Measurements from ENCODE around the gene TADA2B. TPM values are rescaled to one million over a fixed set of nuclear protein-coding genes. Genes with fewer than 3 reads are reported as not detected.

Gene TADA2B
- total RNA-seq, 4 donors from 2014 or later: 13.3 to 27.3 (median 16.5) TPM

- 81 to 88% methylated on average over 6 of the region's 6 CpGs for WGBS, 2 donors
- peaks cover 7 to 92% (median 24%) of the 10 kb centered on the region in 3 donors for H3K36me3 ChIP-seq
- DNase-seq (ENCODE audit: low spot score in 2 of 2): no peak
- H3K4me1 ChIP-seq: no peaks in the 10 kb centered on the region
- H3K9me3 ChIP-seq: no peaks in the 10 kb centered on the region
- H3K4me3 ChIP-seq: no peak overlapping the region
- TF ChIP-seq POLR2A (IDR thresholded peaks at IDR 0.05): no peak
- no peak for TF ChIP-seq EP300 (IDR thresholded peaks at IDR 0.05)
- TF ChIP-seq, protein P1, sequence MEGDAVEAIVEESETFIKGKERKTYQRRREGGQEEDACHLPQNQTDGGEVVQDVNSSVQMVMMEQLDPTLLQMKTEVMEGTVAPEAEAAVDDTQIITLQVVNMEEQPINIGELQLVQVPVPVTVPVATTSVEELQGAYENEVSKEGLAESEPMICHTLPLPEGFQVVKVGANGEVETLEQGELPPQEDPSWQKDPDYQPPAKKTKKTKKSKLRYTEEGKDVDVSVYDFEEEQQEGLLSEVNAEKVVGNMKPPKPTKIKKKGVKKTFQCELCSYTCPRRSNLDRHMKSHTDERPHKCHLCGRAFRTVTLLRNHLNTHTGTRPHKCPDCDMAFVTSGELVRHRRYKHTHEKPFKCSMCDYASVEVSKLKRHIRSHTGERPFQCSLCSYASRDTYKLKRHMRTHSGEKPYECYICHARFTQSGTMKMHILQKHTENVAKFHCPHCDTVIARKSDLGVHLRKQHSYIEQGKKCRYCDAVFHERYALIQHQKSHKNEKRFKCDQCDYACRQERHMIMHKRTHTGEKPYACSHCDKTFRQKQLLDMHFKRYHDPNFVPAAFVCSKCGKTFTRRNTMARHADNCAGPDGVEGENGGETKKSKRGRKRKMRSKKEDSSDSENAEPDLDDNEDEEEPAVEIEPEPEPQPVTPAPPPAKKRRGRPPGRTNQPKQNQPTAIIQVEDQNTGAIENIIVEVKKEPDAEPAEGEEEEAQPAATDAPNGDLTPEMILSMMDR (IDR thresholded peaks at IDR 0.05): no peak
- no peaks in the 10 kb centered on the region for H3K27me3 ChIP-seq
- no peak overlapping the region for H3K27ac ChIP-seq
These were observed 25.6 kb upstream of the TADA2B start for GRCh38 chr4:7017446-7018048.

DNA sequence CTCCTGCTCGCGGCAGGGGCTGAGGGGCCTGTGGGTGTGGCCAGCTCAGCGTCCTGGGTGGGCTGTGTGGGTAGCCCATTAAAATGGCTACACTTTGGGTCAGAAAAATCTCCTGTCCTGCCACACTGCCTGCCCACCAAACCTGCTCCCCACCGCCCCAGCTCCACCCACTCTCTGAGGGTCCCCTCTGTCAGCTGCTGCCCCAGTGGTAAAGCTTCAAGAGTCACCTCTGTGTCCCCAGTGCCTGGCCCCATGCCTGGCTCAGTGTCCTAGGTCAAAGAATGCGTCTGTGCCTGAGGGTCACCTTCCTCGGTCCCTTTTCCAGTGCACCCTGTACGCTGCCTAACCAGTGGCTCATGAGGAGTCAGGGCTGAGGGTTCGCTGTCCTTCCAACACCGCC, 24.9 kb upstream of the TADA2B start:
- Histone ChIP-seq H3K36me3 (peaks cover 7 to 93% (median 18%) of the 10 kb centered on the region in 3 donors), H3K4me3 (no peak overlapping the region), H3K27ac (no peak overlapping the region), H3K4me1 (no peaks in the 10 kb centered on the region), H3K9me3 (no peaks in the 10 kb centered on the region), H3K27me3 (no peaks in the 10 kb centered on the region)
- TF ChIP-seq EP300 (IDR thresholded peaks at IDR 0.05) (no peak), POLR2A (IDR thresholded peaks at IDR 0.05) (no peak)
- TF ChIP-seq, protein P1 (IDR thresholded peaks at IDR 0.05): no peak
- no peak for DNase-seq (ENCODE audit: low spot score in 2 of 2)
- 83 to 93% methylated on average over 9 of the region's 9 CpGs for WGBS, 2 donors

DNA sequence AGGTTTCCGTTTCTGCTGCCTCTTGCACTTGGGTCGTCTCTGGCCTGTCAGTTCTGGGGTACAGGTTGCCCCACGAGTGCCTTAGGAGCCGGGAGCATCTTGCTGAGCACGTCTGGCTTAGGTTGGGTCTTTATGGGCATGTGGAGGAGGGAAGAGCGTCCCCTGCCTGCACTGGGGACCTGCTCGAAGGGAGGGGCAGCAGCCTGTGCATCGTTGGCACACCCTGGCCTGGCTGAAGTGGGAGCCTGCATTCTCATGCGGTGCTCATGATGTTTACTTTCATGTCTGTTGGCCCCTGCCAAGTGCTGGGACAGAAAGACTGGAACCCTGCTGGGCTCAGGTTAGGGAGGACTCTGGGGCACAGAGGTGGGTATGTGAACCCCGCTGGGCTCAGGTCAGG, 23.8 kb upstream of the TADA2B start:
- DNase-seq (ENCODE audit: low spot score in 2 of 2): no peak
- Histone ChIP-seq H3K4me3 (no peak overlapping the region), H3K4me1 (no peaks in the 10 kb centered on the region), H3K27ac (no peak overlapping the region), H3K9me3 (no peaks in the 10 kb centered on the region), H3K27me3 (no peaks in the 10 kb centered on the region), H3K36me3 (peaks cover 3 to 95% (median 15%) of the 10 kb centered on the region in 3 donors)
- no peak for TF ChIP-seq POLR2A (IDR thresholded peaks at IDR 0.05)
- no peak for TF ChIP-seq EP300 (IDR thresholded peaks at IDR 0.05)
- TF ChIP-seq, protein P1 (IDR thresholded peaks at IDR 0.05): no peak
- WGBS, 2 donors: 83 to 91% methylated on average over 6 to 10 of the region's 10 CpGs

DNA sequence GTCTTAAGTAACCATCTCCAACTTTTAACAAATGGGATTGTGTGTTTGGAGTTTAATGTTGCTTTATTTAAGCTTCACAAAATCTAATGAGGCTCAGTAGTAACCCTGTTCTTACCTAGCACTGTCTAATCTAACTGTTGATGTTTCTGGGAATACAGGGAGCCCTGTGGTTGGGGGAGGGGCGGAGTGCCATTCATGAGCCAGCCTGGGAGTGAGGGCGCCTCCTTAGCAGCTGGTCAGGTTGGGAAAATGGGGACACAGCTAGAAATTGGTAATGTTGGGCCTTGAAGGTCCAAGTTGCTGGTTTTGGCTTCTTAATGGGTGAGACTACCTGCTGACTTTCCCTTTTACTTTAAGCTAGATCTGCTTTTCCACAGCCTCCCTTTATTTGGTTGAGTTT, 22.9 kb upstream of the TADA2B start:
- no peaks in the 10 kb centered on the region for H3K27me3 ChIP-seq
- no peaks in the 10 kb centered on the region for H3K9me3 ChIP-seq
- no peak overlapping the region for H3K27ac ChIP-seq
- 84 to 98% methylated on average over 2 of the region's 2 CpGs for WGBS, 2 donors
- peaks cover 2 to 95% (median 9%) of the 10 kb centered on the region in 3 donors for H3K36me3 ChIP-seq
- no peak overlapping the region for H3K4me3 ChIP-seq
- no peak for DNase-seq (ENCODE audit: low spot score in 2 of 2)
- TF ChIP-seq EP300 (IDR thresholded peaks at IDR 0.05): no peak
- TF ChIP-seq POLR2A (IDR thresholded peaks at IDR 0.05): no peak
- TF ChIP-seq, protein P1 (IDR thresholded peaks at IDR 0.05): no peak
- H3K4me1 ChIP-seq: no peaks in the 10 kb centered on the region

- WGBS, 2 donors: 86 to 91% methylated on average over 11 of the region's 11 CpGs
- Histone ChIP-seq H3K4me3 (no peak overlapping the region), H3K27me3 (no peaks in the 10 kb centered on the region), H3K4me1 (no peaks in the 10 kb centered on the region), H3K27ac (no peak overlapping the region), H3K36me3 (peaks cover 0 to 95% (median 13%) of the 10 kb centered on the region in 3 donors), H3K9me3 (no peaks in the 10 kb centered on the region)
- TF ChIP-seq, protein P1 (IDR thresholded peaks at IDR 0.05): no peak
- TF ChIP-seq POLR2A (IDR thresholded peaks at IDR 0.05) (no peak), EP300 (IDR thresholded peaks at IDR 0.05) (no peak)
- no peak for DNase-seq (ENCODE audit: low spot score in 2 of 2)
These were observed 22.3 kb upstream of the TADA2B start for GRCh38 chr4:7020856-7021255.
